HepG2 (cell line): ENCODE data around the gene ZNF71. TPM values are rescaled to one million over a fixed set of nuclear protein-coding genes. Genes with fewer than 3 reads are reported as not detected.
A peak's percentile ranks its signal among the peaks of the same experiment; 100 is the strongest.

Experiments
- ATF7-NPFF ChIP-seq: sonication (generic); formaldehyde crosslinking; IDR thresholded peaks from 2 replicates; pipeline ENCODE4 v1.8.1; 2023; ENCODE audit warnings: mild to moderate bottlenecking, low read depth, missing genetic modification reagents, moderate library complexity
- CBX5 ChIP-seq: sonication (generic); formaldehyde crosslinking; IDR thresholded peaks from 2 replicates; pipeline ENCODE4 v1.4.0; 2020; ENCODE audit warnings: missing genetic modification reagents, borderline replicate concordance
- DPF2 ChIP-seq: sonication (generic); formaldehyde crosslinking; IDR thresholded peaks from 2 replicates; pipeline ENCODE4 v1.4.0; 2020; ENCODE audit warnings: mild to moderate bottlenecking, low read depth, missing genetic modification reagents, borderline replicate concordance
- FOXK1 ChIP-seq: sonication (generic); formaldehyde crosslinking; IDR thresholded peaks from 2 replicates; pipeline ENCODE4 v1.4.0; 2020; ENCODE audit warnings: low read depth, missing genetic modification reagents, borderline replicate concordance
- FOXO1 ChIP-seq: sonication (generic); formaldehyde crosslinking; IDR thresholded peaks from 2 replicates; pipeline ENCODE4 v1.4.0; 2020; ENCODE audit warnings: missing genetic modification reagents
- HMG20B ChIP-seq: conservative IDR thresholded peaks from 2 replicates; pipeline ENCODE4 v1.6.1; 2016; ENCODE audit warnings: missing genetic modification reagents, missing compliant biosample characterization
- MBD4 ChIP-seq: IDR thresholded peaks from 2 replicates; pipeline ENCODE4 v1.6.1; 2012; ENCODE audit warnings: low read length, inconsistent platforms, borderline replicate concordance
- RBAK ChIP-seq: sonication (generic); formaldehyde crosslinking; IDR thresholded peaks from 2 replicates; pipeline ENCODE4 v1.5.1; 2020; ENCODE audit warnings: mild to moderate bottlenecking, missing genetic modification reagents
- SAP130 ChIP-seq: IDR thresholded peaks from 2 replicates; pipeline ENCODE4 v1.6.1; 2016; ENCODE audit warnings: low read depth
- TAF1 ChIP-seq: sonication (generic); formaldehyde crosslinking; IDR thresholded peaks from 2 replicates; pipeline ENCODE4 v1.4.0; 2020; ENCODE audit warnings: missing genetic modification reagents
- ZNF121 ChIP-seq: sonication (generic); formaldehyde crosslinking; IDR thresholded peaks from 2 replicates; pipeline ENCODE4 v1.5.0; 2020; ENCODE audit warnings: mild to moderate bottlenecking, missing genetic modification reagents
- ZNF224 ChIP-seq: sonication (generic); formaldehyde crosslinking; IDR thresholded peaks from 2 replicates; pipeline ENCODE4 v1.5.0; 2020; ENCODE audit warnings: mild to moderate bottlenecking, missing genetic modification reagents
- ZNF550 ChIP-seq: sonication (generic); formaldehyde crosslinking; IDR thresholded peaks from 2 replicates; pipeline ENCODE4 v1.4.0; 2020; ENCODE audit warnings: mild to moderate bottlenecking, missing genetic modification reagents, borderline replicate concordance
- ZNF615 ChIP-seq: sonication (generic); formaldehyde crosslinking; IDR thresholded peaks from 2 replicates; pipeline ENCODE4 v1.5.0; 2020; ENCODE audit warnings: mild to moderate bottlenecking, missing genetic modification reagents, borderline replicate concordance
- ZNF720 ChIP-seq: sonication (generic); formaldehyde crosslinking; IDR thresholded peaks from 2 replicates; pipeline ENCODE4 v1.4.0; 2020; ENCODE audit warnings: missing genetic modification reagents
- polyA plus RNA-seq, 8 experiments: library from polyadenylated mRNA; depleted of rRNA in 3 of 8; stranded (reverse) in 7 of 8; unstranded in 1 of 8; fragments of >200 nt; fragmentation: Illumina TruSeq in 4 of 8; extraction: Trizol in 4 of 8; gene quantifications; 2 replicates each; pipeline versions ENCODE4 v1.2.1 to v1.2.3, GENCODE V29; 2011 to 2016; ENCODE audit warnings: low read depth in 4 of 8, missing spikeins in 1 of 8, mixed read lengths in 1 of 8; ENCODE audit not compliant: insufficient read depth in 1 of 8
- total RNA-seq, 5 experiments: library from RNA; depleted of rRNA; stranded (reverse); fragments of >200 nt; fragmentation: Illumina TruSeq; extraction: Trizol; gene quantifications; 2 replicates each; pipeline ENCODE4 v1.2.3, GENCODE V29; 2016; ENCODE audit warnings: low read depth in 1 of 5
- TF ChIP-seq, protein P1 (sequence below): sonication (generic); formaldehyde crosslinking; IDR thresholded peaks from 2 replicates; pipeline ENCODE4 v1.4.0; 2020; ENCODE audit warnings: mild to moderate bottlenecking, missing genetic modification reagents
- TF ChIP-seq, protein P2 (sequence below): sonication (generic); formaldehyde crosslinking; IDR thresholded peaks from 2 replicates; pipeline ENCODE4 v1.5.0; 2020; ENCODE audit warnings: missing genetic modification reagents, mild to moderate bottlenecking, borderline replicate concordance
- TF ChIP-seq, protein P3 (sequence below): sonication (generic); formaldehyde crosslinking; IDR thresholded peaks from 2 replicates; pipeline ENCODE4 v1.5.0; 2020; ENCODE audit warnings: mild to moderate bottlenecking, missing genetic modification reagents, borderline replicate concordance
- TF ChIP-seq, protein P4 (sequence below): sonication (generic); formaldehyde crosslinking; IDR thresholded peaks from 2 replicates; pipeline ENCODE4 v1.8.0; 2023; ENCODE audit warnings: mild to moderate bottlenecking, missing genetic modification reagents
- TF ChIP-seq, protein P5 (sequence below): sonication (generic); formaldehyde crosslinking; IDR thresholded peaks from 2 replicates; pipeline ENCODE4 v1.4.0; 2020; ENCODE audit warnings: missing genetic modification reagents
- TF ChIP-seq, protein P6 (sequence below): sonication (generic); formaldehyde crosslinking; IDR thresholded peaks from 2 replicates; pipeline ENCODE4 v1.4.0; 2020; ENCODE audit warnings: missing genetic modification reagents

The ZNF71 gene
- total and polyA plus RNA-seq, 2 of the 13 experiments (the other 11 are each of a cell fraction or from before 2014, with no cell fraction given) = 2.2 to 4.4 TPM

DNA sequence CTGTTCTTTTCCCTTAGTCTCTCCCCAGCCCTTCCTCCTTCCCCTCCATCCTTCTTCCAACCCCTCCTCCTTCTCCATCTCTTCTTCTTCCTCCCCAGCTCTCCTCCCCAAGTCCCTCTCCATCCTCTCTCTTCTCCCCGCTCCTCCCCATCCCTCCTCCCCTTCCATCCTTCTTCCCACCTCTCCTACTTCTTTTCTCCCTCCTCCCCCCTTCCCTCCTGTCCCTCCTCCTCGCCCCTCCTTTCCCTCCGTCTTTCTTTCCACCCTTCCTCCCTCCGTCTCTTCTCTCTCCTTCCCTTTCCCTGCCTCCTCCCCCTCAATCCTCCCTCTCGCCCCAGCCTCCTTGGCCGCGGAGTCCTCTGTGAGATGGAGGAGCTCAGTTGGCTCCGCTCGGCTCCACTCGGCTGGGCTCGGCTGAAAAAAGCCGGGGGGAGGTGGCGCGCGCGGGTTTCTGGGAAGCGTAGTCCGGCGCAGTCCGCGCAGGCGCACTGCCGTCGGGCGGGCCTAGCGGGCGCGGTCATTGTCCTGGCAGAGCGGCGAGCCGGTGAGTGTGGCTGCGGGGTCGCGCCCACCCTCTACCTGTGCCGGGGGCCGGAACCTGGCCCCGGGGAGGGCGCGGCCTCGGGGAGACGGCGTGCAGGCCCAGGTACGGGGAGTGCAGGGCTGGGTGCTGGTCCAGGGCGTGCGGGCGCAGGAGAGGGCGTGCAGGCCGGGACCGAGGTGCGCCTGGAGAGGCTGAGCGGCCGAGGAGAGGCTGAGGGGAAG is at the start of gene ZNF71 (continued):
- TF ChIP-seq FOXO1 (CRISPR knock-in tag) (0 out of 2 replicates have a peak, but pooled peaks have one; percentile 8), ZNF224 (CRISPR knock-in tag) (no peak), MBD4 (no peak), FOXK1 (CRISPR knock-in tag) (no peak), CBX5 (CRISPR knock-in tag) (no peak), ZNF615 (no peak), ZNF121 (CRISPR knock-in tag) (0 out of 2 replicates have a peak, but pooled peaks have one; percentile 46), RBAK (no peak), DPF2 (no peak), SAP130 (CRISPR knock-in tag) (peak; percentile 79), HMG20B (CRISPR knock-in tag) (no peak), ZNF550 (no peak), ZNF720 (CRISPR knock-in tag) (no peak), TAF1 (CRISPR knock-in tag) (peak; percentile 83), ATF7-NPFF (CRISPR knock-in tag) (0 out of 2 replicates have a peak, but pooled peaks have one; percentile 55)
- TF ChIP-seq, protein P1, sequence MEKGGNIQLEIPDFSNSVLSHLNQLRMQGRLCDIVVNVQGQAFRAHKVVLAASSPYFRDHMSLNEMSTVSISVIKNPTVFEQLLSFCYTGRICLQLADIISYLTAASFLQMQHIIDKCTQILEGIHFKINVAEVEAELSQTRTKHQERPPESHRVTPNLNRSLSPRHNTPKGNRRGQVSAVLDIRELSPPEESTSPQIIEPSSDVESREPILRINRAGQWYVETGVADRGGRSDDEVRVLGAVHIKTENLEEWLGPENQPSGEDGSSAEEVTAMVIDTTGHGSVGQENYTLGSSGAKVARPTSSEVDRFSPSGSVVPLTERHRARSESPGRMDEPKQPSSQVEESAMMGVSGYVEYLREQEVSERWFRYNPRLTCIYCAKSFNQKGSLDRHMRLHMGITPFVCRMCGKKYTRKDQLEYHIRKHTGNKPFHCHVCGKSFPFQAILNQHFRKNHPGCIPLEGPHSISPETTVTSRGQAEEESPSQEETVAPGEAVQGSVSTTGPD (CRISPR knock-in tag) = no peak
- TF ChIP-seq, protein P2, sequence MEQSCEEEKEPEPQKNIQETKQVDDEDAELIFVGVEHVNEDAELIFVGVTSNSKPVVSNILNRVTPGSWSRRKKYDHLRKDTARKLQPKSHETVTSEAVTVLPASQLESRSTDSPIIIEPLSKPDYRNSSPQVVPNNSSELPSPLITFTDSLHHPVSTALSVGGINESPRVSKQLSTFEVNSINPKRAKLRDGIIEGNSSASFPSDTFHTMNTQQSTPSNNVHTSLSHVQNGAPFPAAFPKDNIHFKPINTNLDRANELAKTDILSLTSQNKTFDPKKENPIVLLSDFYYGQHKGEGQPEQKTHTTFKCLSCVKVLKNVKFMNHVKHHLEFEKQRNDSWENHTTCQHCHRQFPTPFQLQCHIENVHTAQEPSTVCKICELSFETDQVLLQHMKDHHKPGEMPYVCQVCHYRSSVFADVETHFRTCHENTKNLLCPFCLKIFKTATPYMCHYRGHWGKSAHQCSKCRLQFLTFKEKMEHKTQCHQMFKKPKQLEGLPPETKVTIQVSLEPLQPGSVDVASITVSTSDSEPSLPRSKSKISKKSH = no peak
- TF ChIP-seq, protein P3, sequence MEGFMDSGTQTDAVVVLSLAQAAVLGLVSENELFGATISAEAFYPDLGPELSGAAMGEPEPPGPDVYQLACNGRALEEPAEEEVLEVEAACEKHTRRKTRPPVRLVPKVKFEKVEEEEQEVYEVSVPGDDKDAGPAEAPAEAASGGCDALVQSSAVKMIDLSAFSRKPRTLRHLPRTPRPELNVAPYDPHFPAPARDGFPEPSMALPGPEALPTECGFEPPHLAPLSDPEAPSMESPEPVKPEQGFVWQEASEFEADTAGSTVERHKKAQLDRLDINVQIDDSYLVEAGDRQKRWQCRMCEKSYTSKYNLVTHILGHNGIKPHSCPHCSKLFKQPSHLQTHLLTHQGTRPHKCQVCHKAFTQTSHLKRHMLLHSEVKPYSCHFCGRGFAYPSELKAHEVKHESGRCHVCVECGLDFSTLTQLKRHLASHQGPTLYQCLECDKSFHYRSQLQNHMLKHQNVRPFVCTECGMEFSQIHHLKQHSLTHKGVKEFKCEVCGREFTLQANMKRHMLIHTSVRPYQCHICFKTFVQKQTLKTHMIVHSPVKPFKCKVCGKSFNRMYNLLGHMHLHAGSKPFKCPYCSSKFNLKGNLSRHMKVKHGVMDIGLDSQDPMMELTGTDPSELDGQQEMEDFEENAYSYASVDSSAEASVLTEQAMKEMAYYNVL = 0 out of 2 replicates have a peak, but pooled peaks have one; percentile 11
- TF ChIP-seq, protein P4, sequence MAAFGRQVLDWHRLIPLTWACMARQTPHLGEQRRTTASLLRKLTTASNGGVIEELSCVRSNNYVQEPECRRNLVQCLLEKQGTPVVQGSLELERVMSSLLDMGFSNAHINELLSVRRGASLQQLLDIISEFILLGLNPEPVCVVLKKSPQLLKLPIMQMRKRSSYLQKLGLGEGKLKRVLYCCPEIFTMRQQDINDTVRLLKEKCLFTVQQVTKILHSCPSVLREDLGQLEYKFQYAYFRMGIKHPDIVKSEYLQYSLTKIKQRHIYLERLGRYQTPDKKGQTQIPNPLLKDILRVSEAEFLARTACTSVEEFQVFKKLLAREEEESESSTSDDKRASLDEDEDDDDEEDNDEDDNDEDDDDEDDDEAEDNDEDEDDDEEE (CRISPR knock-in tag) = no peak; the same call in 1 of the 2 replicates
- TF ChIP-seq, protein P5, sequence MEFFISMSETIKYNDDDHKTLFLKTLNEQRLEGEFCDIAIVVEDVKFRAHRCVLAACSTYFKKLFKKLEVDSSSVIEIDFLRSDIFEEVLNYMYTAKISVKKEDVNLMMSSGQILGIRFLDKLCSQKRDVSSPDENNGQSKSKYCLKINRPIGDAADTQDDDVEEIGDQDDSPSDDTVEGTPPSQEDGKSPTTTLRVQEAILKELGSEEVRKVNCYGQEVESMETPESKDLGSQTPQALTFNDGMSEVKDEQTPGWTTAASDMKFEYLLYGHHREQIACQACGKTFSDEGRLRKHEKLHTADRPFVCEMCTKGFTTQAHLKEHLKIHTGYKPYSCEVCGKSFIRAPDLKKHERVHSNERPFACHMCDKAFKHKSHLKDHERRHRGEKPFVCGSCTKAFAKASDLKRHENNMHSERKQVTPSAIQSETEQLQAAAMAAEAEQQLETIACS (CRISPR knock-in tag) = 0 out of 2 replicates have a peak, but pooled peaks have one; percentile 25
- TF ChIP-seq, protein P6, sequence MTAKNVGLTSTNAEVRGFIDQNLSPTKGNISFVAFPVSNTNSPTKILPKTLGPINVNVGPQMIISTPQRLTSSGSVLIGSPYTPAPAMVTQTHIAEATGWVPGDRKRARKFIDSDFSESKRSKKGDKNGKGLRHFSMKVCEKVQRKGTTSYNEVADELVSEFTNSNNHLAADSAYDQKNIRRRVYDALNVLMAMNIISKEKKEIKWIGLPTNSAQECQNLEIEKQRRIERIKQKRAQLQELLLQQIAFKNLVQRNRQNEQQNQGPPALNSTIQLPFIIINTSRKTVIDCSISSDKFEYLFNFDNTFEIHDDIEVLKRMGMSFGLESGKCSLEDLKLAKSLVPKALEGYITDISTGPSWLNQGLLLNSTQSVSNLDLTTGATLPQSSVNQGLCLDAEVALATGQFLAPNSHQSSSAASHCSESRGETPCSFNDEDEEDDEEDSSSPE (CRISPR knock-in tag) = peak; percentile 54; the same call in 1 of the 2 replicates
